ENCODE results near the gene CDH23.

CDH23 gene

GRCh38 chr10:71736570-71736952, 339.8 kb downstream of the CDH23 start:
- in situ Hi-C loops (cut with HindIII; ENCODE audit: low pct_ligation_motif_present, low pct_unique_long_range_greater_than_20kb, low sequenced_read_pairs), result no loop called here
- no peak for DNase-seq

GRCh38 chr10:71737001-71737833, 340.5 kb downstream of the CDH23 start:
- no peak for DNase-seq
- in situ Hi-C loops (cut with HindIII; ENCODE audit: low pct_ligation_motif_present, low pct_unique_long_range_greater_than_20kb, low sequenced_read_pairs), result no loop called here

- in situ Hi-C loops (cut with HindIII; ENCODE audit: low pct_ligation_motif_present, low pct_unique_long_range_greater_than_20kb, low sequenced_read_pairs), result no loop called here
- no peak for DNase-seq
These were observed 341.1 kb downstream of the CDH23 start for GRCh38 chr10:71737834-71738197.

- DNase-seq, result no peak
- in situ Hi-C loops (cut with HindIII; ENCODE audit: low pct_ligation_motif_present, low pct_unique_long_range_greater_than_20kb, low sequenced_read_pairs), result no loop called here
These were observed 342.7 kb downstream of the CDH23 start for GRCh38 chr10:71739358-71739900.

- in situ Hi-C loops (cut with HindIII; ENCODE audit: low pct_ligation_motif_present, low pct_unique_long_range_greater_than_20kb, low sequenced_read_pairs), result no loop called here
- DNase-seq, result no peak
These were observed 343.4 kb downstream of the CDH23 start for GRCh38 chr10:71740069-71740653.

- in situ Hi-C loops (cut with HindIII; ENCODE audit: low pct_ligation_motif_present, low pct_unique_long_range_greater_than_20kb, low sequenced_read_pairs), result no loop called here
- DNase-seq, result no peak
These were observed 344.3 kb downstream of the CDH23 start for GRCh38 chr10:71741029-71741428.

- in situ Hi-C loops (cut with HindIII; ENCODE audit: low pct_ligation_motif_present, low pct_unique_long_range_greater_than_20kb, low sequenced_read_pairs), result no loop called here
- no peak for DNase-seq
These were observed 345.0 kb downstream of the CDH23 start for GRCh38 chr10:71741671-71742070.

- DNase-seq, result no peak
- in situ Hi-C loops (cut with HindIII; ENCODE audit: low pct_ligation_motif_present, low pct_unique_long_range_greater_than_20kb, low sequenced_read_pairs), result no loop called here
These were observed 345.8 kb downstream of the CDH23 start for GRCh38 chr10:71742301-71743088.

- no peak for DNase-seq
- in situ Hi-C loops (cut with HindIII; ENCODE audit: low pct_ligation_motif_present, low pct_unique_long_range_greater_than_20kb, low sequenced_read_pairs), result no loop called here
These were observed 346.5 kb downstream of the CDH23 start for GRCh38 chr10:71743089-71743838.

GRCh38 chr10:71743866-71744265, 347.1 kb downstream of the CDH23 start:
- DNase-seq, result no peak
- in situ Hi-C loops (cut with HindIII; ENCODE audit: low pct_ligation_motif_present, low pct_unique_long_range_greater_than_20kb, low sequenced_read_pairs), result no loop called here

GRCh38 chr10:71744897-71745663, 348.4 kb downstream of the CDH23 start:
- DNase-seq, result no peak
- in situ Hi-C loops (cut with HindIII; ENCODE audit: low pct_ligation_motif_present, low pct_unique_long_range_greater_than_20kb, low sequenced_read_pairs), result no loop called here

- no peak for DNase-seq
- in situ Hi-C loops (cut with HindIII; ENCODE audit: low pct_ligation_motif_present, low pct_unique_long_range_greater_than_20kb, low sequenced_read_pairs), result no loop called here
These were observed 349.0 kb downstream of the CDH23 start for GRCh38 chr10:71745664-71746250.

- in situ Hi-C loops (cut with HindIII; ENCODE audit: low pct_ligation_motif_present, low pct_unique_long_range_greater_than_20kb, low sequenced_read_pairs), result no loop called here
- no peak for DNase-seq
These were observed 349.8 kb downstream of the CDH23 start for GRCh38 chr10:71746344-71747037.

- in situ Hi-C loops (cut with HindIII; ENCODE audit: low pct_ligation_motif_present, low pct_unique_long_range_greater_than_20kb, low sequenced_read_pairs), result no loop called here
- no peak for DNase-seq
These were observed 350.4 kb downstream of the CDH23 start for GRCh38 chr10:71747039-71747531.

GRCh38 chr10:71747551-71748523, 351.1 kb downstream of the CDH23 start:
- in situ Hi-C loops (cut with HindIII; ENCODE audit: low pct_ligation_motif_present, low pct_unique_long_range_greater_than_20kb, low sequenced_read_pairs), result no loop called here
- no peak for DNase-seq

GRCh38 chr10:71748671-71749191, 352.0 kb downstream of the CDH23 start:
- no peak for DNase-seq
- in situ Hi-C loops (cut with HindIII; ENCODE audit: low pct_ligation_motif_present, low pct_unique_long_range_greater_than_20kb, low sequenced_read_pairs), result no loop called here

All from ACHN (cell line).